ACC112 (cell line): ENCODE results near the gene MYO10.
"Not testable (repeated sequence)": the region's sequence is repeated elsewhere in the genome, so short reads cannot be mapped to it uniquely, and the experiment has no call there.

ENCODE experiments used
- H2AFZ ChIP-seq: fragments of 200-600 bp; sonication (generic); one replicate; pipeline ENCODE4 v1.6.0; 2017; ENCODE audit warnings: antibody characterized with exemption, low read length; ENCODE audit not compliant: unreplicated experiment
- H3K27ac ChIP-seq: fragments of 200-600 bp; sonication (generic); 2 replicates; pipeline ENCODE4 v1.5.1; 2014; ENCODE audit warnings: low read depth, mild to moderate bottlenecking, antibody characterized with exemption, low read length, moderate library complexity
- H3K27me3 ChIP-seq: fragments of 200-600 bp; sonication (generic); 2 replicates; pipeline ENCODE4 v1.6.1; 2014; ENCODE audit warnings: mild to moderate bottlenecking, antibody characterized with exemption, low read length, moderate library complexity, mixed read lengths; ENCODE audit not compliant: insufficient read depth
- H3K36me3 ChIP-seq: fragments of 200-600 bp; sonication (generic); 2 replicates; pipeline ENCODE4 v1.6.1; 2016; ENCODE audit warnings: mild to moderate bottlenecking, antibody characterized with exemption, low read length, moderate library complexity, mixed read lengths; ENCODE audit not compliant: insufficient read depth
- H3K4me1 ChIP-seq: fragments of 200-600 bp; sonication (generic); one replicate; pipeline ENCODE4 v1.6.1; 2016; ENCODE audit warnings: low read length, mixed read lengths; ENCODE audit not compliant: insufficient read depth, unreplicated experiment, control insufficient read depth
- H3K4me3 ChIP-seq: fragments of 200-600 bp; sonication (generic); 2 replicates; pipeline ENCODE4 v1.5.1; 2014; ENCODE audit warnings: mild to moderate bottlenecking, low read depth, low read length
- H3K79me2 ChIP-seq: fragments of 200-600 bp; sonication (generic); one replicate; pipeline ENCODE4 v1.6.0; 2016; ENCODE audit warnings: low read length; ENCODE audit not compliant: control insufficient read depth, unreplicated experiment, insufficient read depth

The MYO10 gene

DNA sequence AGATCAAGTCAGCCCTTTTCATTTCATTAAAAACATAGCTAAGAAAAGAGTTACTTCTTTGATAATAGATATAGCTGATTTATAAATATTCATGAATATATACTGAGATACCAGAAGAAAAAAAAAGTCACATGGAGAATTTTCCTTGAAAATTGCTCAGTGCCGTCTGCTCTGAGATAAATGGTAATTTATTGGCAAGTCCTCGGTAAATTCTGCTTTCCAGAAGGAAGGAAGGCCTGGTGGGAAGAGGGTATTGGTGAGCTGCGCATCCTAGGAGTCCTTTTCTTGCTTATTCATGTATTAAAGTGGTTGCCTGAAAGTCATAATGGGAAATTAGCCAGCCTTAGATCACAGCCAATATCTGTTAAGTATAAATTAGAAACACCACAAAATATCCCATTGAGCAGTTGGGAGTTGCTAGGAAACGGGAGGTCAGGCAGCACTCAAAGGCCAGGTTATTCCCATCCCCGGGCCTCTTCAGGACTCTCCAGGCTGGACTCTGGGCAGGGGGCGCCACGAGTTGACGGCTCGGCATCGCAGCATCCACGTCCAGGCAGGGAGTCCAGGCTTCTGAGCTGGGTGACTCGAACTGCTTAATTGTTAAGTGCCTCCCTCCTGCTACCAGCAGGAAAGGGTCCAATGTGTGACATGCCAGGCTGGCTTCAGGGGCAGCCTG, 202.6 kb downstream of the MYO10 start:
- H3K4me1 ChIP-seq, result peaks cover 10% of the 10 kb centered on the region
- no peaks in the 10 kb centered on the region for H3K36me3 ChIP-seq
- H3K4me3 ChIP-seq, result no peak overlapping the region
- no peaks in the 10 kb centered on the region for H3K27me3 ChIP-seq
- no peak overlapping the region for H2AFZ ChIP-seq
- H3K79me2 ChIP-seq, result peaks cover 12% of the 10 kb centered on the region
- no peak overlapping the region for H3K27ac ChIP-seq

DNA sequence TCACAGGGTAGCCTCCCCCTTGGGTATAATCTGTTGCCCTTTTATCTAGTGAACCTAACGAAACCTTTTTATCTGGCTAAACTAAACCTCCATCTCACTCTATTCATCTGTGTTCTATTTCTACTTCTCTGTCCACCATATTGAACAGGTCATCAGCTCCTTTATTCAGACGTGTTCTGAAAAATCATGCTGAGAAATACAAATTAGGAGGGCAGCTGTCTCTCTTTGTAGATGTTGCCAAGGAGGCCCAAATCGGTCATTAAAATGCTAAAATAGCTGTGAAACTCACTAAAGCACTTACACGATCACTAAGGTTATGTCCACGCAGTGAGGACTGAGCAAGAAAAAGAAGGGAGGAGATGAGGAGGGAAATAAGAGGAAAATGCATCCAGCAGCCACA, 203.7 kb downstream of the MYO10 start:
- Histone ChIP-seq H3K4me1 (peaks cover 10% of the 10 kb centered on the region), H2AFZ (no peak overlapping the region), H3K27me3 (no peaks in the 10 kb centered on the region), H3K36me3 (no peaks in the 10 kb centered on the region), H3K4me3 (no peak overlapping the region), H3K27ac (no peak overlapping the region), H3K79me2 (peaks cover 16% of the 10 kb centered on the region)

DNA sequence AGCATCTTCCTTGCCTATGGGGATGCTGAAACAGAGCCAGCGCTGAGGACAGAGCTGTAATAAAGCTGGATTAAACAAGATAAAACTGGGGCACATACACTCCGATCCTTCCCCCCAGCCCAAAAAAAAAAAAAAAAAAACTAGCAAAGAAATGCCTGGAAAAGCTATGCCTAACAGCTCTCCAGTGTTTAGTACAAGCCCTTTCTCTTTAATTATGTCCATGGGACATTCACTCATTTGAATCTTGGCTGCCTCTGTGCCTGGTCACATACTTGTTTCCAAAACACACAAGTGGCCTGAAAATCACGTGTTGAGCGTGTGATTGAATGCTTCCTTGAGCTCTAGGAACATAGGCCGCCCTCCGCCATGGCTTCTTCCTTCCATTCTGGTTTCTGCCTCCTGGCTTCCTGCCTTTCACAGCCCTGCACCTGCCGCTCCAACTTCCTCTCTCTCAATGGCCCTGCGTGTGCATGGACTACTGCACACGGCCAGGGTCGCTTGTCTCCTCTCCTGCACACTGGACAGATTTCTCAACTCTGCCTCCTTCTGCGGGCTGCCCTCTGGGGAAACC, 208.2 kb downstream of the MYO10 start:
- Histone ChIP-seq H3K27ac (no peak overlapping the region), H3K4me1 (no peaks in the 10 kb centered on the region), H3K79me2 (peaks cover 8% of the 10 kb centered on the region)

DNA sequence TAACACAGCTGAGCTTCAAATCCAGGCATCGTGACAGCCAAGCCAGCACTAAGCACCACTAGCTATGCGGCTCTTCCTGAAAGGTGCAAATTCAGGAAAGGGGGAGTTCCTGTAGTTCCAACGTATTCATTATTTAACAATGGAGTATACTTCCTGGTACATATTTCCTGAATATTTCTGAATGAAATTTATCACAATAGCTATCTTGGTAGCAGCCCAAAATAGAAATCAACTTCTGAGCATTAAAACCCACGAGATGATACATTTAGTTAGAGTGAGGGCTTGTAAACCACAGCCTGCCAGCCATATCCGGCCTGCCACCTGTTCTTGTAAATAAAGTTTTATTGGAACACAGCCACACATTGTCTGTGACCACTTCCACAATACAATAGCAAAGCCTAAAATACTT, 209.5 kb downstream of the MYO10 start:
- H3K27me3 ChIP-seq, result no peaks in the 10 kb centered on the region
- H3K27ac ChIP-seq, result no peak overlapping the region
- H3K36me3 ChIP-seq, result 0 out of 2 replicates have a peak, but pooled peaks cover 2% of the 10 kb centered on the region
- no peaks in the 10 kb centered on the region for H3K4me1 ChIP-seq
- H3K4me3 ChIP-seq, result no peak overlapping the region
- H2AFZ ChIP-seq, result no peak overlapping the region
- H3K79me2 ChIP-seq, result peaks cover 8% of the 10 kb centered on the region

More for the DNA sequence above, 208.2 kb downstream of the MYO10 start:
- Histone ChIP-seq H3K4me3 (no peak overlapping the region), H2AFZ (no peak overlapping the region), H3K27me3 (no peaks in the 10 kb centered on the region), H3K36me3 (no peaks in the 10 kb centered on the region)

DNA sequence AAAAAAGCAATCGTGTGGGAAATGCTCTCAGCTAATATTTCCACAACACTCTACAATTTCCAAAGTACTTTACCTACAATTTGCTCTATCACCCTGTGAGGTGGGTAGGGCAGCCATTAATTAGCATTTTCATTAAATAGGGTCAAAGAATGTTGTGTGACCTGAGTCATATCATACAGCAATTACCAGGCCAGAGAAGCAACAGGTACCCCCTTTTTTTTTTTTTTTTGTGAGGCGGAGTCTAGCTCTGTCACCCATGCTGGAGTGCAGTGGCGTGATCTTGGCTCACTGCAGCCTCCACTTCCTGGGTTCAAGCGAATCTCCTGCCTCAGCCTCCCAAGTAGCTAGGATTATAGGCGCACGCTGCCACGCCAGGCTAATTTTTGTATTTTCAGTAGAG, 210.5 kb downstream of the MYO10 start:
- no peak overlapping the region for H3K4me3 ChIP-seq
- no peaks in the 10 kb centered on the region for H3K4me1 ChIP-seq
- no peak overlapping the region for H3K27ac ChIP-seq
- no peaks in the 10 kb centered on the region for H3K27me3 ChIP-seq
- 0 out of 2 replicates have a peak, but pooled peaks cover 2% of the 10 kb centered on the region for H3K36me3 ChIP-seq
- no peak overlapping the region for H2AFZ ChIP-seq
- peaks cover 8% of the 10 kb centered on the region for H3K79me2 ChIP-seq

DNA sequence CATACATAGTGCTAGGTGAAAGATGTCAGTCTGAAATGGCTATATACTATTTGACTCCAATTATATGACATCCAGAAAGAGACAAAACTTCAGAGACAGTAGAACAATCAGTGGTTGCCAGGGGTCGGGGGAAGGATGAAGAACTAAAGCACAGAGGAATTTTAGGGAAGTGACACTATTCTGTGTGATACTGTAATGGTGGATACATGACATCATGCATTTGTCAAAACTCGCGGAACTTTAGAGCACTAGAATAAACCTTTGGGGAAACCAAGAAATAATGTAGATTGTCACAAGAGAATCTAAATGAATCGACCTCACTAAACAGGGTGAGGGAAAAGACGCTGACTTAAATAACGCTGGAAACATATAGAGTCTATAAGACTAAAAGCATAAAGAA, 212.3 kb downstream of the MYO10 start:
- Histone ChIP-seq H3K27ac (no peak overlapping the region), H3K27me3 (no peaks in the 10 kb centered on the region), H3K79me2 (peaks cover 8% of the 10 kb centered on the region), H3K4me1 (no peaks in the 10 kb centered on the region), H3K4me3 (no peak overlapping the region), H2AFZ (no peak overlapping the region), H3K36me3 (0 out of 2 replicates have a peak, but pooled peaks cover 2% of the 10 kb centered on the region)

DNA sequence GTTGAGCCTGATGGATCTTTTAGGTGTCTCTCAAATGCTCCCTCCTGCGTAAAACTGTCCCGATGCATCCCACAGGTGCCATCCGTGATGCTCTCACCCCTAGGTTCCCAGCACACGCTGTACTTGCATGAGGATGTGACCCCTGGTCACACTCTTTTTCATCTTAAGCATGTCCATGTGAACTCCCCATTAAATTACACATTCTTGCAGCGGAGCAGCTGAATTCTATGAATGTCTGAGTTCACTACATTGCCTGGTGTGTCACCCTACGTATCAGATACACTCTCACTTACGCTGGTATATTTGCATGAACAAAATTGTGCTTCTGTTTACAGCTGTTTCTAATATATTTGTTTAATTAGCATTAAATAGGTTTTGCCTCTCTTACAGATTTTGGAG, 214.0 kb downstream of the MYO10 start:
- no peak overlapping the region for H2AFZ ChIP-seq
- no peaks in the 10 kb centered on the region for H3K4me1 ChIP-seq
- no peak overlapping the region for H3K27ac ChIP-seq
- H3K36me3 ChIP-seq, result 0 out of 2 replicates have a peak, but pooled peaks cover 2% of the 10 kb centered on the region
- no peak overlapping the region for H3K4me3 ChIP-seq
- no peaks in the 10 kb centered on the region for H3K27me3 ChIP-seq
- peaks cover 2% of the 10 kb centered on the region for H3K79me2 ChIP-seq

DNA sequence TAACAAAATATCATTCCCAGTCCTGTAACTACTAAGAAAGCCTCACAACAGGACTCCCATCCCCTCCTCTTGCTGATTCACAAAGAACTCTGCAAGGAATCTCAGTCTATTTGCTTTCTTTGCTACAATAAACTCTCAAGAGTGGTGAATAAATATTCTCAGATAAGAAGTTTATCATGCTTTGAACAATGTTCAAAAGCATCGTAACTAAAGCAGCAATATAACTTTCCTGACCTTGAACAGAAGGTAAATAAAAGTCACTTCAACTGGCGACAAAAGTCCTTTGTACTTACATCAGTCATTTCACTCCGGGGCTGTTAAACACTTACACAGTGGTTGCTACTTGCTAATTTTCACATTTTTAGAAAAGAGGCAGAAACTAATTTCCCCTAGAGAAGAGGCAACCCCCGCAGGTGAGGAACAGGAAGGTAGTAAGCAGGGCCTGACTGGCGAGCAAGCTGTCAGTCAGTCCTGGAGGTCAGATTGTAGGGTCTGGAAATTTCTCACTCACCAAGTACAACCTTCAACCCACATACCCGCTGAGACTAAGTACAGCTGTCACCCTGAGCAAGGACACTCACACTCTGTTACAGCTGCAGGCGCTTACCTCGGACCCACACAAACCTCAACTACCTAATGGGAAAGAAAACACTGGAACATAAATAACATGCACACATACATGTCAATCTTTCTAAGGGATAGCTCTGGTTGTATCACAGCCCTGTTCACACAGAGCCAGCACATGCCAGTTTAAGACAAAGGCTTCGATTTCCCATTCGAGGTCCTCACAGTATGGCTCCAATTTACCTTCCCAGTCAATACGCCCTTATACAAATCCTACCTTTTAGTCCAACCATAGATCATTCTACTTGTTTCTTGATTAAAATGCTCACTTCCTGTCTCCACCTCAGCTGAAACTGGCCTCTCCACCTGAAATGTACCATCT, 214.7 kb downstream of the MYO10 start:
- H3K79me2 ChIP-seq, result peaks cover 2% of the 10 kb centered on the region
- no peaks in the 10 kb centered on the region for H3K27me3 ChIP-seq
- no peak overlapping the region for H3K27ac ChIP-seq
- H3K36me3 ChIP-seq, result 0 out of 2 replicates have a peak, but pooled peaks cover 2% of the 10 kb centered on the region
- no peak overlapping the region for H3K4me3 ChIP-seq
- no peak overlapping the region for H2AFZ ChIP-seq
- H3K4me1 ChIP-seq, result no peaks in the 10 kb centered on the region

DNA sequence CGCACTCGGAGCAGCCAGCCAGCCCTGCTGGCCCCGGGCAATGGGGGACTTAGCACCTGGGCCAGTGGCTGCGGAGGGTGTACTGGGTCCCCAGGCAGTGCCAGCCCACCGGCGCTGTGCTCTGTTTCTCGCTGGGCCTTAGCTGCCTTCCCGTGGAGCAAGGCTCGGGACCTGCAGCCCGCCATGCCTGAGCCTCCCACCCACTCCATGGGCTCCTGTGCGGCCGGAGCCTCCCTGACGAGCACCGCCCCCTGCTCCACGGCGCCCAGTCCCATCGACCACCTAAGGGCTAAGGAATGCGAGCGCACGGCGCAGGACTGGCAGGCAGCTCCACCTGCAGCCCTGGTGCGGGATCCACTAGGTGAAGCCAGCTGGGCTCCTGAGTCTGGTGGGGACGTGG, 218.1 kb downstream of the MYO10 start:
- H3K36me3 ChIP-seq, H3K4me1 ChIP-seq, H2AFZ ChIP-seq, H3K27ac ChIP-seq, H3K4me3 ChIP-seq, H3K79me2 ChIP-seq, H3K27me3 ChIP-seq: not testable (repeated sequence)

DNA sequence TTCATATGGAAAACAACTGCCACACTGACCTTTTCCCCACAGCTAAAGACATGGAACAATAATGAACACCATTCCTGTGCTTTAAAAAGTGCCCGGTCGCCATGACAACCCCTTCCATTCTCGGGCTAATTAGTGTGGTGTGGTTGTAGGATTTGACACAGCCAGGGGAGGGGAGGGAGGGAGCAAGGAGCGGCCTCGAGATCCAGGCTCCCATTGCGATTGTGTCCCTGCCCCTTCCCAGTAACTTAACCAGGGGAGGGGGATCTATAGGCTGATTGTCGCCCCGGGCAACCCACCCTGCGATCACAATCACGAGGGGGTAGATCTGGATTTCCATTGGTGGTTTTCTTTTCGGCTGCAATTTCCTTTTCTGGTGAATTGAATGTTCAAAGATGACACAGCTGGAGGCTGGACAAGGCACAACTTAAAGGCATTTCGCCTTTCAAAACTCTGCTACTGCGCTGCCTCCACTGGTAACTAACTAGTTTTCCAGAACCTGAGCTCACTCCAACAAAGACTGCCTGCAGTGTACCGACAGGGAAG, 222.6 kb downstream of the MYO10 start:
- Histone ChIP-seq H3K36me3 (peaks cover 9% of the 10 kb centered on the region; the same call in 1 of the 2 replicates), H3K27ac (no peak overlapping the region), H2AFZ (no peak overlapping the region), H3K79me2 (peaks cover 3% of the 10 kb centered on the region), H3K4me1 (no peaks in the 10 kb centered on the region), H3K4me3 (no peak overlapping the region), H3K27me3 (no peaks in the 10 kb centered on the region)
